Superior temporal gyrus (tissue), 1 donor: ENCODE data around the gene CYP11A1.
A peak's percentile ranks its signal among the peaks of the same experiment; 100 is the strongest.

Experiments
- DNase-seq: peaks from one replicate; pipeline ENCODE4 v3.0.0-alpha.2; 2016; ENCODE audit errors: extremely low spot score

The CYP11A1 gene

DNA sequence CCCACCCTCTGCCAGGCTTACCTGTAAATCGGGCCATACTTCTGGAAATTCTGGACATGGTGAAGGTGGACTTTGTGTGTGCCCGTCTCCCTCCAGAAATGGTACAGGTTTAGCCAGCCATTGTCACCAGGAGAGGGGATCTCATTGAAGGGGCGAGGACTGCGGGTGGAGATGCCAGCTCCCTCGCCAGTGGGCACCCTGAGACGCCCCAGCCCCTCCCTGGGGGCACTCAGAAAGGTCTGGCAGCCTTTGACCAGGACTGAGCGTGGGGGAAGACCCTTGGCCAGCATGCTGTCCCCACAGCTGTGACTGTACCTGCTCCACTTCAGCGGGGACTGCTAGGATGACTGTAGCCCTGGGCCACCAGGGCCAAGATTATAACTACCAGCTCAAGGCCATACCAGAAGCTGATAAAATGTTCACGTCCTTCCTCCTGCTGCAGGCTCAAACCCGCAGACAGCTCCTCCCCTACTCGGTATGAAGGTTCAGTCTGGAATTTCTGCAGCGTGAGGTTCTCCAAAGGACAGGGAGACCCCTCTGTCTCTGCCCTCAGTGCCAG lies at the start of gene CYP11A1:
Gene CYP11A1, minus strand, starts transcription at position 351 of the 559 bp plus-strand sequence. Its CDS starts 61 bp downstream, at position 290.
- DNase-seq = no peak

GRCh38 chr15:74417225-74417624 lies 49.8 kb upstream of the CYP11A1 start:
- no peak for DNase-seq

GRCh38 chr15:74415966-74416916 lies 48.8 kb upstream of the CYP11A1 start:
- peak; percentile 19 for DNase-seq

DNA sequence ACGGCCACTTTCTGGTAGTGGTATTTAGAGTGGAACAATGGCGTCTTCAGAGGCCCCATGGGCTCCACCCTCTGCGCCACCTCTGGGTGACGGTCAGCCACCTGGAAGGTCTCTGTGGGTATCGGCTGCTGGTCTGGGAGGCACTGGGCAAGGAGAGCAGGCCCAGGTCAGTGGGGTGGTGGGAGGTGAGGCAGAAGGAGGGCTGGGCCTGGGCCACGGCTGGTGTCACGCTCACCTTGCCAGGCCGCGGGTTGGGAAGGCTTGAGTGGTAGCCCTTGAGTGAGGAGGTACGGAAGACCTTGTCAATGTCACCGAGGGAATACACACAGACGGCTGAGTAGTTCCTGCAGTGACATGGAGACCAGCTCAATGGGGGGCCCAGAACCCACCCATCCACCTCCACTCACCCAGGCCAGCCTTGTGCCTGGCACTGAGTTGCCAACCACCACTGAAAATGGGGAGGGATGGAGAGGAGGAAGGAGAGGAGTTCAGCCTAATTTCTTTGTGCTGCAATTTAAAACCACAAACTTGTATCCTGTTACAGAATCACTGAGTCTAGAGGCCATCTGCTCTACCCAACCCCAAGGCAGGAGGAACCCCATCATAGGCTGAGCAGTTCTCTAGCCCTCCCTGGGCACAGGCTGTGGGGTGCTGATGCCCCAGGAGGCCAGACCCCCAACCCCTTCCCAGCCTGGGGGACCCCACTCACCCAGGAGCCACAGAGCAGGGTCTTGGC lies 47.3 kb upstream of the CYP11A1 start:
- no peak for DNase-seq

GRCh38 chr15:74414081-74414580 lies 46.7 kb upstream of the CYP11A1 start:
- DNase-seq = no peak

DNA sequence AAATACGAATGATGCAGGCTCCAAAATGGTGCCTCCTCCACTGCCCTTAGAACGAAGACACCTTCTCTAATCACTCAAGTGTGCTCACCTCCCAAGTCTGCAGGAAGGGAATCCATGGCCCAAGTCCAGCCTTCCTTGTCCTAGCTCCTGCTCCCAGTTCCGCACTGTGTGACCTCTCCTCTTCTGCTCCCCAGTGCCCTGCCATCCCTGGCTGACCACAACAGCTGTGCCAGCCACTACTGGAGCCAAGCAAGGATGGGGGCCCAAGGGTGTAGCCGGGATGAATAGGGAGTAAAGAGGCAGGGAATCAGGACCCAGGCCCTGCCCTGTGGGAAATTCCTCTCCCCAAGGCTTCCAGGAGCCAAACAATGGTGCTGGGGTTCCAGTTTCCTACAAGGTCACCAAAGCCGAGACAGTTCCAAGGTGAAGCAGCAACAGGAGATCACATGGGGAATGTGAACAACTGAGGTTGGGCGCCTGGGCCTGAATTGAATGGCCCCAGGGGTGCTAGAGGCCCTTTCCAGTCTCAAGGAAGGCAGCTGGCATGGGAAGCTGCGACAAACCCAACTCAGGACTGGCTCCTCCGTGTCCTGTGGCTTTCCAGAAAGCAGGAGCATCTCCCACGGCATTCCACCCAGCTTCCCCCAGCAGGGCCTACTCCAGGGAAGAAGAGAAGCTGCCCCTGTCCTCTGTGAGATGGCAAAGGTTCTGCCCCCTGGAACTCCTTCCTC lies 46.1 kb upstream of the CYP11A1 start:
- no peak for DNase-seq

- no peak for DNase-seq
Observed at GRCh38 chr15:74412159-74412558, 44.7 kb upstream of the CYP11A1 start.

DNA sequence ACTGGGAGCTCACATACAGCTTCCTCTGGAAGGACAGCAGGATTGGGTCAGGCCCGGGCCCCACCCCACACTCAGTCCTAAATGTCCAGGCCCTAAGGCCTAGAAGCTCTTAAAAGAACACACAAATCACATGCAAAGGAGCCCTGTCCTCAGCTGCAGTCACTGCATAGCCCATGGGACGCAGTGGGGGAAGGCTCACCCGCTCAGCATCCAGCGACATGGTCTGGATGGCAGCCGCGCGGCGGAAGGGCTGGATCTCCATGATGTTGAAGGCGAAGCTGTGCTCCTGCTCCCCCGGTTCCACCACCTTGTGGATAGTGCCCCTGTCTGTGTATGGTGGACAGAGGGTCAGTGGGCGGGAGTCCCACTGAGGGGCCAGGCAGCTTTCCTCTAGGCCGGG lies 44.2 kb upstream of the CYP11A1 start:
- no peak for DNase-seq

DNA sequence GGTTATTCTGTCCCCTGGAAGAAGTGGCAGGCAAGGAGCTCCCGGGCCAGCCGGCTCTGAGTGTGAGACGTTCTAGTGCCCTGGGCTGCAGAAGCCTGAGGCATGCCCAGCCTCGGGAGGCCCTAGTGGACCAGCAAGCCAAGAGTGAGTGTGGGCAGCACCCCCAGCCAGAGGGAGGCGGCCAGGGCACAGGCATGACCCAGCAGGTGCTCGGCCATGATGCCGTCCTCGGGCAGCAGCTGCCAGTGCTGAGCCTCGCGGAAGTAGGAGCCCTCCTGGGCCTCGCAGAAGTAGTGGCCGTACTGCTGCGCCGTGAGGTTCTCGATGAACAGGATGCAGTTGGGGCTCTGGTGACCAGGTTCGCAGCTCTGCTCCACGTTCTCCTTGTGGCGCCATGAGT lies 43.1 kb upstream of the CYP11A1 start:
- DNase-seq = no peak

DNA sequence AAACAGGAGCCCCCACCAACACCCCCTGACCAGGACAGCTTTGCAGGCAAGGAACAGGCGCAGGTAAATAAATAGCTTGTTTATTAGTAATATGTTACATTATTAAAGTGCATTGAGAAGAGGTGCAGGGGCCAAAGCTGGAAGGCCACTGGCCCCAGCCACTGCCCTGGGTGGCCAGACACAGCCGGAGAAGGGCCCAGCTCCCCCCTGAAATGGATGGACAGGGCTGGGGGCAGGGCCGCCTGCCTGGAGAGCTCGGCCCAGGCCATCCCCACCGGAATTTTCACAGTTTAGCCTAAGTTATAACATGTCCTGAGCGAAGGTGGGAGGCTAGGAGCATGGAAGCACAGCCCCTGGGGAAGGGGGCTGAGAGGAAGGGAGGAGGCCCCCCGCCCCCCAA lies 41.8 kb upstream of the CYP11A1 start:
- no peak for DNase-seq

- no peak for DNase-seq
Observed at GRCh38 chr15:74408815-74409214, 41.4 kb upstream of the CYP11A1 start.

- DNase-seq = no peak
Observed at GRCh38 chr15:74408385-74408784, 40.9 kb upstream of the CYP11A1 start.

GRCh38 chr15:74406992-74407705 lies 39.7 kb upstream of the CYP11A1 start:
- DNase-seq = peak; percentile 53

- DNase-seq = no peak
Observed at GRCh38 chr15:74406517-74406916, 39.1 kb upstream of the CYP11A1 start.

DNA sequence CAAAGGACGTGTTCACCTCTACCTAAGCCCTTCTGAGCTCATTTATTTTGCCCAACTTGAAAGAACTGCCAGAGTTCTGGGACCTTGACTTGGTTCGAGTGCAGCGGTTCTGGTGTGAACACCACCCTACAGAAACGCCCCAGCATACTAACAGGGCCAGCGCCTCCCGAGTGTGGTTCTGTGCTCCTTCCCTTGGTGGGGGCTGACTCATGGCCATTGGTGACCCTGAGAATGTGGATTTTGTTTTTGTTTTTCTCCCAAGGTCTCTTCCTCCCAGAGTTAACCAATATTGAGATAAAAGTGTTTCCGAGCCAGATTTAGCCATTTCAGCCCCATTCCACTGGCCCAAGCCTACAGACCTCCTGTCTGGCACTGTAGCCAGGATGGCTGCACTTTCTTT lies 38.4 kb upstream of the CYP11A1 start:
- no peak for DNase-seq

GRCh38 chr15:74403991-74404563 lies 36.6 kb upstream of the CYP11A1 start:
- DNase-seq = peak; percentile 57

DNA sequence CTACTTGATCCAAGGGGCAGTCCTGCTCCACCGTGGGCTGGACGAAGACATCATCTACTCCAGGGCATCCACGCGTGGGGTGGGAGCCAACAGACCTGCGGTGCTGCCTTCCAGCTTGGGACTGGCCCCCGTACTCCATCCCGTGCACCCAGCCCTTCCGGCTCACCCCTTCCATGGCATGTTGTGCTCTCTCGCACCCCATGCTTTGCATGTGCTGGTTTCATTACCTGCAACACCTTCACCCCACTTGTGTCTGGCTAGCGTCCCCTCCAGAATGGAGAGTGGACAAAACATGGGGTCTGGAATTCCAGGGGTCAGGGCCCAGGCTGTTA lies 36.1 kb upstream of the CYP11A1 start:
- no peak for DNase-seq

DNA sequence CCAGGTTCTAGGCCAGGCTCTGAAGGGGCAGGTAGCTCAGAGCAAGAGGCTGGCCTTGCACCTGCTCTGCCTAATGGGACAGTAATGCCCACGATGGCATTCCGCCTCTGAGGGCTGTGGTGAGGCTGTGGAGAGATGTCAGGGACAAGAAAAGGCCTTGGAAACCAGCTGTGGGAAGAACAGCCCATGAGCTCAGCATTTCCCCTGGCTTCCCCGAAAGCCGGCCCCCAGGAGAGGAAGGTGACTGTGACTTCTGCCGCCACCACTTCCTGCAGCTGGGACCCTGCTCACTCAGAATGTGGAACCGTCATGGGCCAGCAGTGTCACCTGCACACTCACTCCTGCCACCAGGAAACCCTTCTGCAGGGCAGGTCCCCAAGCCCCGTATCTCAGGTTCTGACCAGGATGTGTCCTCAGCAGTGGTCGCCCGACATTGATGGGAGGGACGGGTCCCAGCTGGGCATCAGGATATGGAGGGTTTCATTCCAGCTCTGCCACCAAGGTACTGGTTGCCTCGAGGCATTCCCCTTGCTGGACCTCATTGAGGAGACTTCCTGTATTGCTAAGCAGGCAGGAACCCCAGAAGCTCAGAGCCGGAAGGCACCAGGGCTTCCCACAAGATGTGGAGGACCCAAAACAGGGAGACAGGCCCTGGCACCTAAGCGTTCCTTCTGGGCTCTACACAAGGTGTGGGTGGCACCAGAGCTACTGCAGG lies 35.6 kb upstream of the CYP11A1 start:
- no peak for DNase-seq

DNA sequence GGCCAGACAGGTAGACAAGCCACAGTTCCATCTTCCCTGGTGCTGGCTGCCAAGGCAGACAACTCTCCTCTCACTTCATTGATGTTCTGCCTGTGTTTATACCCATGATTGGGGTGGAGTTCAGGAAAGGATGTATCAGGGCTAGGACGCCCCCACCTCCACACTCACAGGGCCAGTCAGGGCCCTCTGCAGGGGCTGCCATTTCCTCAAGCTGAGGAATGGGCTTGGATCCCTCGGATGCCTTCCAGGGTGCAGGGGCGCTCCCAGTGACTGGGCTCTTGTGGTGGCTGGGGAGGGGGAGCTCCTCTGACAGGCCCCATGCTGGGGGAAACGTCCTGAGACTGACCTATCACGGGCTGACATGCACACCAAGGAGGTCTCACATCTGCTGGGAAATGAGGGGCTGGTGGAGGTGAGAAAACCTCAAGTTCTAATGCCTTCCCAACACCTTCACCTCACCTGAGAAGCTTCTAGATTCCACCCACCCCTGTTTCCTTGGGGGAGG lies 34.9 kb upstream of the CYP11A1 start:
- DNase-seq = no peak
